ENCODE results near the gene SLC6A19.

SLC6A19 gene

DNA sequence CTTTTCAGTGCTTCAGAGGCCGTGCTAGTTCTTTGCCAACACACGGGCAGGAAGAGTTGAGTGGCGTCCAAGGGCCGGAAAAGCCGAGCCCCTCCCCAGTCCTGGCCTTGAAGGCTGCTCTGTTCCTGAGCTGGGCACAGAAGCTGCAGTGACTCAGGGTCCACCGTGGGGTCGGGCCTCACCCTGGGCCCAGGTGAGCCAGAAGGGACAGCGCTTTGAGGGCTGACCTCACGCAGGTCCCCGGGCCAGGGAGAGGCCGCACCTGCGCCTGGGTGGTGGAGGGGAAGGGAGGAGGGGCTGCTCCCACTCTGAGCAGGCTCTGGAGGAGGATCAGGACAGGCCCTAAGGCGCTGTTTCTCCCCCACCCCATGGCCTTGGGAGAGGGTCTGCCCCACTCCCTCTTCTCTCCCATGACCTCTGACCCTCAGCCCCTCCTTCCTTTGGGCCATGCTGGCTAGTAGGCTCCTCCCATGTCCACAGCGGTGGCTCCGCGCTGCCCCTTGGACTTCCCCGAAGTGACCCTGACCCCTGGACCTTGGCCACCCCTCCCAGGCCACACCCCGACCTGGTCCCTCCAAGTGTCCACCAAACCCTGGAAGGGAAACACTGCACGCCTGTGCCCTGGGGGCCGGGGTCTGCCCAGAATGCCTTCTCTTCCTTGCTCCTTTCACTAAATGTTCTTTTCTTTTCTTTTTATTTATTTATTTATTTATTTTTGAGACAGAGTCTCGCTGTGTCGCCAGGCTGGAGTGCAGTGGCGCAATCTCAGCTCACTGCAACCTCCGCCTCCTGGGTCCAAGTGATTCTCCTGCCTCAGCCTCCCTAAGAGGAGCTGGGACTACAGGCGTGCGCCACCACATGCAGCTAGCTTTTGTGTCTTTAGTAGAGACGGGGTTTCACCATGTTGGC is 19.7 kb upstream of the SLC6A19 start:
- DNase-seq = no peak

DNA sequence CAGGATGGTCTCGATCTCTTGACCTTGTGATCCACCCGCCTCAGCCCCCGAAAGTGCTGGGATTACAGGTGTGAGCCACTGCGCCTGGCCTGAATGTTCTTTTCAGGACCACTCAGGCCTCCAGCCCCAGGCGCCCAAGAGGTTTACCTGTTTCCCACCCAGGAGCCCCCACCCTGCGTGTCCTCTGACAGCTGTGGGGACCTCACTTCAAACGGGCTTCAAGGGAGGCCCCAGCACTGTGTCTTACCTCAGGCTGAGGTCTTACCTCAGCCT is 19.1 kb upstream of the SLC6A19 start:
- no peak for DNase-seq

DNA sequence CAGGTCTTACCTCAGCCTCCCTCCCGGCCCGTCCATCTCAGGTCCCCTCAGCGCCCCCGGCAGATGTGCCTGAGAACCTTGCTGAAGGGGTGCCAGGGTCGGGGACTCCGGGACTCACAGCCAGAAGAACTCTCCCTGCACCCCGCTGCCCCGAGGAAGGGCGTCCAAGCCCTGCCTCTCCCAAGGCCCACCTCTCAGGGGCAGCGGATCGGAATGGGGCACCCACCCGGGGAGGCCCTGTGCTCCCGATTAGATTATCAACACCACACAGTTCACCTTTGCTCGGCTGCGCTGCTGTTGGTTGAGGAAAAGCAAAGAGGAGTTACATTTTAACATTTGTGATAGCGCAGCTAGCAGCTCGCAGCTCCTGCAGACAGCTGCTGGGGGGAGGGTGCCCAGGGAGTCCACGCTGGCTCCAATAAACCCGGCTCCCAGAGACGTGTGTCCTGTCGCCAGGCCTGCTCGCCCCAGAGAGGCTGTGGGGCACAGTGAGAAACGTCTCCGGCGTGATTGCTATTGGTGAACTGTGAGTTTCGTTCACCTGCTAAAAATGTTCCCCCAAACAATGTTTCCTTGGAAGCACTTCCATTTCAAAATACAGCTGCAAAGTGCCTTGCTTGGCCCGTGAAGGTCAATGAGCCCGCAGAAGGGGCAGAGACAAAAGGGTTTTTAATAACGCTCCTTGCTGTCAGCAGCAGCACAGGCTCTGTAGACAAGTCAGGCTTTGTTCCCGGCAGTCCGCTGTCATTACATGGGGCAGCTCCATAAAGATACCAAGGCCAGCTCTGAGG is 18.6 kb upstream of the SLC6A19 start:
- no peak for DNase-seq

DNA sequence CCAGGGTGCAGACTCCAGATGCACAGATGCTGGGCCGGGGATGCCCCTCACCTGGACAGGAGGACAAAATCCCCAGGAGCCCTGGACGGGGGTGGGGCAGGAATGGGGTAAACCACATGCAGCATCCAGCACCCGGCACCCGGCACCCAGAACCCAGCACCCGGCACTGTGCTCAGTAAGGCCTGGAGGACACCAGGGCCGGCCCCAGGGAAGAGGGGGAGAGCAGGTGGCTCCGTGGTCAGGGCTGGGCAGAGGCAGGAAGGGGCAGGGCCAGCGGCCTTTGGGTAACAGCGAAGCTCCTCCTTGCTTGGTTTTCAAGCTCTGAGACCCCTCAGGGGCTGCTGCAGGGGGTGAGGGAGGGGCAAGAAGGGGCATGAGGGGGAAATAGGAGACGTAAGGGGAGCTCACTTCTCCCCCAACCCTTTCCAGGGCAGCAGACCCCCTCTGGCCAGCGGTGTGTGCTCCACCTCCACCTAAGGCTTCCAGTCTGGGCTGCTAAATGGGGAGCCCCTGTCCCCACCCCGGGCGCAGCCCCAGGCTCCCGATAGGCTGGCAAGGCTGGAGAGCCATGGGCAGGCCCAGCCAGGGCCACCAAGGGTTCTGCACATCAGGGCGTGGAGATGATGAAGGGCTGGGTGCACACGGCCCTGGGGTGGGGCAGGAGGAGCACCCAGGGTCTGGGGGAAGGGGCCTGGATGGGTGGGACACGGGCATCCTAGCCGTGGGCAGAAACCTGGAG is 17.8 kb upstream of the SLC6A19 start:
- DNase-seq = no peak

DNA sequence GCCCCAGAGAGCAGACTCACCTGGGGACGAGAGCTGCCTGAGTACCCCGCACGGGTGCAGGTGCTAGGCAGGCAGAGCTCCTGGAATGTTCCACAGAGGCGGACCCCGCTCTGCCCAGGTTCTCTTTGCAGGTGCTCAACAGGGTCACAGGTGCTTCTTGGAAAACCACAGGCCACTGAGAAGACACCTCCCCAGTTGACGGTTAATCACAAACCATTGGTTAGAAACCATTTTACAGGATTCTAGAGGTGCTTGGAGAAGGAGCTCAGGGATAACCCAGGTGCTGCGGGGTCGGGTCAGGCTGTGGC is 17.3 kb upstream of the SLC6A19 start:
- DNase-seq = no peak

DNA sequence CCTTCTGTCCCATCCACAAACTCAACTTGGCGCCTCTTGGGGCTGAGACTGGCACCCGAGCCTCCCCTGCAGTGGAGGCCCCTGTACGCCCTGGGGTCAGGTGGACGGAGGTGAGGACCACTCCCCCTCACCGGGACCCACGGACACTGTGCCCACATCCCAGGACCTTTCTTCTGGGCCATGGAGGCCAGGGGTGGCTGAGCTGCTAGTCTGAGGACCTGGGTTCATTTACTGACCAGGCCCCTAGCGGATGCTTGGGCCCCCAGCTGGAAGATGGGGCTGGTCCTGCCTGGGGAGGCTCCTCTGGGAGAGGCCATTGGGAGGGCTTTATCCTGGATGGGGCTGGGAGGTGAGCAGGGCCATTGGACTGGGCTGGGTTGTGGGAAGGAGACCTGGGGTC is 16.9 kb upstream of the SLC6A19 start:
- DNase-seq = no peak

DNA sequence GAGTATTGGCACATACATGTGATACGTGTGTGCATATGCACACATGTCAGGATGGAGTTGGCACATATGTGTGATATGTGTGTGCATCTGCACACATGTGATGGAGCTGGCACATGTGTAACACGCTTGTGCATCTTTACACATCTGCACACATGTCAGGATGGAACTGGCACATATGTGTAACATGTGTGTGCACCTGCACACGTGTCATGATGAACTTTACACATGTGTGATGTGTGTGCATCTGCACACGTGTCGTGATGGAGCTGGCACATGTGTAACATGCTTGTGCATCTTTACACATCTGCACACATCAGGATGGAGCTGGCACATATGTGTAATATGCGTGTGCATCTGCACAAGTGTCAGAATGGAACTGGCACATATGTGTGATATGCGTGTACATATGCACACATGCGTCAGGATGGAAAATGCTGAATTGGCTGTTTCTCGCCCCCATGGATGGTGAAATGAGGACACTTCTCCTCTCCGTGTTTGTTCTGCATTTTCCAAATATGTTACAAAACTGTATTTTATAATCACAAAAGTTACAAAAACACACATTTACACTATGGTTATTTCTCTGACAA is 16.3 kb upstream of the SLC6A19 start:
- DNase-seq = no peak

DNA sequence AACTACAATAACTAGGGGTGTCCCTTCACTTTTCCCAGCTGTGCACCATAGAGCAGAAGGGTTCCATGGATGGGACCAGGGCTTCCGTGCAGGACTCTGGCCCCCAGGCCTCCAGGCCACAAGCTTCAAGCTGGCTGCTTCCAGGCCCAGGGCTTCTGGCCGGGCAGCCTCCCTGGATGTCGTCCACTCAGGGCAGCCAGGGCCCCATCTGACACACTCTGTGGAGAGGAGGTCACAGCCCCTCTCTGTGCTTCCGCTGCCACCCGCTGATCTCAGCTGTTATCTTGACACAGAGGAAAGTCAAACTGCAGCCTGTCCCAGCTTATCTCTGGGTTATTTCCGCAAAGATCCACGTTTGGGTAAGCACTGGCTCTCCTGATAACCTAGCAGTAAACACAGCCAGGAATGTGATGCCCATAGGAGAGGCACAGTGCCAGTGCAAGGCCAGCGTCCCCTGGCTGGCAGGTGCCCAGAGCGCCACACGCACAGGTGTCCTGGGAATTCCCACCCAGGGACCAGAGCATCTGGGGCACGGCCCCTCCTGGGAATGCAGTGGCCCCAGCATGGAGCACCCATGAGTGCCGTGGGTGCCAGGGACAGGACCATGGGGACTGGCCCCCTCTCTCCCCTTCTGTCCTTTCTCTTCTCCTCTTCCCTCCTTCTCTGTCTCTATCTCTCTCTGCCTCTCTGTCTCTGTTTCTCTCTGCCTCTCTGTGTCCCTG is 15.6 kb upstream of the SLC6A19 start:
- DNase-seq = no peak

DNA sequence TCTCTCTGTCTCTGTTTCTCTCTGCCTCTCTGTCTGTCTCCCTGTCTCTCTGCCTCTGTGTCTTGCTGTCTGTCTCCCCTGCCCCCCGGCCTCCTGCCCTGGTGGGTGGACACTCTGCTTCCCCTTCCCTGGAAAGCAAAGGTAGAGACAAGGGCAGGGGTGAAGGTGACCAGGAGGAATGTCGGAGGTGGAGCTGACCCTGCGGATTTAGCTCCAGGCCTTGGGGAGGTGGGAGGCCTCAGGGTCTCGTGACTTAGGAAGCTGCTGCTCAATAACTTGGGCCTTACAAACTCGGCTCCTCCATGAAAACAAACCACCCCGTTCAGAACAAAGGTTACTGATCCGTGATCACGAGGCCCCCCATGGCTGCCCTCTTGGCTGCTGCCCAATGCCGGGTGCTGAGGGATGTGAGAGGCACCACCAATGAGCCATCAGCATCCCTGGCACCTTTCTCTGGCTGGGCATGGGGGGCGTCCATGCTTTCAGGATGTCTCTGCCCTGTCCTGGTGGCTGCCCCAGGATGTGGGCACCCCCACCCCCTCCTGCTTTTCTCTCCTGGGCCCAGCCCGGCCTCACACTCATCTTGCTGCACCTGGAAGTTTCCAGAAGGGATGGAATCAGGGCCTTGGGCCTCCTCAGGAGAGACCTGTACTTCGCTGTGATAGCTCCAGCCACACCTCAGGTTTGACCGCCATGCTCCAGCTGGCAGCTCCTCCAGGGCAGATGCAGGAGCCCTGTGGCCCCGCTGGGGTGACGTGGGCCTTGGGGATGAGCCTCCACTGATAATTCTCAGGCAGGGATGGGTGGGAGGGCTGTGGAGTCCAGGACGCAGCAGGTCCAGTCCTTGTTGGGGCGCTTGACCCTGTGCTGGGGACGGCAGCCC is 14.8 kb upstream of the SLC6A19 start:
- DNase-seq = no peak

DNA sequence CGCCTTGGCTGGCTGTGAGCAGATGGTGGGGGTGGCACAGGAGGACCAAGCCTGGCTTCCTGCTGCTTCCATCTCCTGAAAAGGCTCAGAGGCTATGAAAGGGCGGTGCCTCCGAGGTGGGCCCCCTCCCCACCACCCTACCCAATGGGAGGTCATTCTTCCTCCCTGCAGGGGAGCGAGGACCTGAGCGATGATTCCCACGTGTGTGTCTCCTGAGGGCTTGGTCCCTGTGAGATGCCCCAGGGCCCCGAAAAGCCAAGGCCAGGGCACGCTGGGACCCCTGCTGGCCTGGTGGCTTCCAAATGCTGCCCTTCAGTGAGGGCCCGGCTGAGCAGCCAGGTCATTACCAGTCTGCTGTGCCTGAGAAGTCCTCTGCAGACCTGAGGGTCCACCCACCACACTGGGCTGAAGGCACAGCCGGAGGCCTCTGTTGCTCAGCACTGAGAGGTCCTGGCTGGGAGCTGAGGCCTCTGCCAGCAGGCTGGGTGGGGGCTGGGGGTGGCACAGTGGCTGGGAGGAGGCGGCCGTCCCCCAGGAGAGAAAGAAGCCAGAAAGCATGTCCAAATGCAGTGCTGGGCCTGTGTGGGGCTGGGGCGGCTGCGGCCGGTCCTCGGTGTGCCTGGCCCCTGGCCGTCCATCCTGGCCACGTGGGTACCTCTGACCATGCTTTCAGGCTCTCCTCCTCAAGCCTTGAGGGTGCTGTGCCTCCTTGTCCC is 14.0 kb upstream of the SLC6A19 start:
- DNase-seq = peak; percentile 69

DNA sequence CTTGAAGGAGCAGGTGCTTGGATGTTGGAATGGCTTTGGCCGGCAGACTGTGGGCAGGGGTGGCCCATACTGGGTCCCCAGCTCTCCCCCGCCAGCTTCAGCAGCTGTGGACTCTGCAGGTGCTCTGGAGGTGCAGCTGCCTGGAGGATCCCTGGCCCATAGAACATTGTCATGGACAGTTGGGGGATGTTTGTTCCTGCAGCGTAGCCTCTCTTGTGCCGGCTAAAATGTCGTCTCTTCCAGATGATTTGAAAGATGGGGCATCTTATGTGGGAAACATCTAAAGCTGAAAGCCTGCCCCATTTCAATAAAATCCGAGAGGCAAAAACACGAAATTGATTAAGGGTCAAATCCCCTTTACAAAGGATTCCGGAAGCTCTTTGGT is 13.5 kb upstream of the SLC6A19 start:
- DNase-seq = no peak

DNA sequence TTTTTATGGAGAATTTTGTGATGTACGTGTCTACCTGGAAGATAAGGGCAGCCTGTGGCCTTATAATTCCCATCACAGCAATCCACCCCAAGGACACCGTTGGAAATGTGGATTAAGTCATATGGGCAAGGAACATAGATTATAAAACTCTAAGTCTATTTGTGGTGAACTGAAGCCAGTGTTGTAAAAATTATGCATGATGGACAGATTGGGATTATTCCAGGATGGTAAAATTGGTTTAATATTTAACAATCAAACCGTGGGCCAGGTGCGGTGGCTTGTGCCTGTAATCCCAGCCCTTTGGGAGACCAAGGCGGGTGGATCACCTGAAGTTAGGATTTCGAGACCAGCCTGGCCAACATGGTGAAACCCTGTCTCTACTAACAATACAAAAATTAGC is 12.9 kb upstream of the SLC6A19 start:
- no peak for DNase-seq

DNA sequence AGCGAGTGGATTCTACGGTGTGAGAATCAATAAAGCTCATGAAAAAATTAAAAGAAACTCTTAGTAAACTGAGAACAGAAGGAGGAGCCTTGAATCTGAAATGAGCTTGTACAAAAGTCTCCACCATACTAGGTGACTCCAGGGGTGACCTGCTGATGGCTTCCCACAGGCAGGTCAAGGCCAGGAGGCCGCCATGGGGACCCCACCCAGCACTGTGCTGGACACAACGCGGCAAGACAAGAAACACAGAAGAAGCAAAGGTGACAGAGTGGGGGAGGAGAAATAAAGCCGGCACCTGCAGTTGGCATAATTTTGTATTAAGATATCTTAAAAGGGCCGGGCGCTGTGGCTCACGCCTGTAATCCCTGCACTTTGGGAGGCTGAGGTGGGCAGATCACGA is 12.1 kb upstream of the SLC6A19 start:
- no peak for DNase-seq

DNA sequence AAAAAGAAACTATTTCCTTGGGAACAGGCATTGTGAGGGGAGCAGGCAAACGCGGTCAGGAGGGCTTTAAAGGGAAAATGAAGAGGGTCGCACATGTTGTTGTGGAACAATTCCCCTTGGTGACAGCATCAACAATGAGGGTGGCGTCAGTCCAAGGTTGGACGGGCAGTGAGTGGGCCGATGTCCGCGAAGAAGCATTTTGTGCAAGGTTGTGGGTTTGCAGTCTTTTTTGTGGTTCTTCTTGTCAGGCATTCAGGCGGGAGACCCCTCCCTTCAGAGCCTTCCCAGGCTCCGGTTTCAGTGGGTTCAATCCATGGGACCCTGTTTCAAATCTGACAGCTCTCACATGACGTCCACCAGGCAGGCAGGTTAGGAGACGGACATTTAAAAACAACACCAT is 11.1 kb upstream of the SLC6A19 start:
- no peak for DNase-seq

DNA sequence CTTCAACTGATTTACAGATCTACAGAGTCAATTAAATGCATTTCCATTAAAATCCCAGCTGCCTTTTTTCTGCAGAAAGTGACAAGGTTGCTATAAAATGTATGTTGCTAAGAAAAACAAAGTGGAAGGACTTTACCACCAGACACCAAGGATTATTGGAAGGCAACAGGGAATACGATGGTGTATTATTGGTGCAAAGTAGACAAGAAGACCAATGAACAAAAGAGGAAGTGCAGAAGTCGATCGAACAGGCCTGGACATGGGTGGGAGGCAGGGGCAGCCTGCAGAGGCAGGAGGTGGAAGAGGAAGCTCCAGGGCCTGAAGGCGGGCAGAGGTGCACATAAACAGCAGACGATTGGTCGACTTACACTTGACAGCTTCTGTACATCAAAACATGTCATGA is 10.6 kb upstream of the SLC6A19 start:
- no peak for DNase-seq

DNA sequence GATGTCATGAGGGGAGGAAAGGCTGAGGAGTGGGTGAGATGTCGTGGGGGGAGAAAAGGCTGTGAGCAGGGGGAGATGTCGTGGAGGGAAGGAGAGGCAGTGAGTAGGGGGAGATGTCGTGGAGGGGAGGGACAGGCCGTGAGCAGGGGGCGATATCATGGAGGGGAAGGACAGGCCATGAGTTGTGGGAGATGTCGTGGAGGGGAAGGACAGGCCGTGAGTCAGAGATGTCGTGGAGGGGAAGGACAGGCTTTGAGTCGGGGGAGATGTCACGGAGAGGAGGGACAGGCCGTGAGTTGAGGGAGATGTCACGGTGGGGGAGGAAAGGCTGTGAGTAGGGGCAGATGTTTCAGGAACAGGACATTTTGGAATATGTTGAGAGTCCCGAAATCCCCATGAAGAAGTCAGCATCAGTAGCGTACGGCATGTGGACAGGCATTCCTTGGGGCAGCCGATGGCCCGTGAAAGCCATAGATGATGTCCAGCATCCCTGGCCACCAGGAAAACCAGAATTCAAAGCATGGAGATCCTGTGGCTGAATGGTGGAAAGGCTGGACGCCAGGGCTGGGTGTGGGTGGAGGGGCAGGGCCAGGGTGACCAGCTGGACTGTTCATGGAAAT is 8.3 kb upstream of the SLC6A19 start:
- no peak for DNase-seq

DNA sequence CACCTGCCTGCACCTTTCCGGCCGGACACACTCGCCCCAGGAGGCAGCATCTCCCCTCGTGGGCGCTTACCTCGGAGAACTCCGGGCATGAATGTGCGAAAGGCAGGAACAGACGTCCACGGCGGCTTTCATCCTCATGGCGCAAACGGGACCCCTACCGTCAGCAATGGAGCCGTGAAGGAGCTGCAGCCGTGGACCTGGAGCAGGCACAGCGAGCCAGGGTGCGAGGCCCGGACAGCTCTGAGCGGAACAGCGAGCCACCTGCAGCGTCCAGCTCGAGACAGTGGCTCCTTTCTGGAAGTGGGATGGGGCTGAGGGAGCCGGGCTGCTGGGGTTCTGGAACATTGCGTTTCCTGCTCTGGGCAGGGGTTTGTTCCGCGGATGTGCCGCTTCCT is 7.8 kb upstream of the SLC6A19 start:
- peak; percentile 16 for DNase-seq

DNA sequence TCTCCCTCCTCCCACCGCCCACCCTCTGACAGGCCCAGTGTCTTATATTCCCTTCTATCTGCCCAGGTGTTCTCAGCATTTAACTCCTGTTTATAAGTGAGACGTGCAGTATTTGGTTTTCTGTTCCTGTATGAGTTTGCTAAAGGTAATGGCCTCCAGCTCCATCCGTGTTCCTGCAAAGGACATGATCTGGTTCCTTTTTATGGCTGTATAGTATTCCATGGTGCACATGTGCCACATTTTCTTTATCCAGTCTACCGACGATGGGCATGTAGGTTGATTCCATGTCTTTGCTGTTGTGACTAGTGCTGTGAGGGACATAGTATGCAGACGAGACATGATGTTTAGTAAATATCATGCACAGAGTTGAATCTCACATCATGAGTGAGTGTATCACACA is 7.0 kb upstream of the SLC6A19 start:
- no peak for DNase-seq

DNA sequence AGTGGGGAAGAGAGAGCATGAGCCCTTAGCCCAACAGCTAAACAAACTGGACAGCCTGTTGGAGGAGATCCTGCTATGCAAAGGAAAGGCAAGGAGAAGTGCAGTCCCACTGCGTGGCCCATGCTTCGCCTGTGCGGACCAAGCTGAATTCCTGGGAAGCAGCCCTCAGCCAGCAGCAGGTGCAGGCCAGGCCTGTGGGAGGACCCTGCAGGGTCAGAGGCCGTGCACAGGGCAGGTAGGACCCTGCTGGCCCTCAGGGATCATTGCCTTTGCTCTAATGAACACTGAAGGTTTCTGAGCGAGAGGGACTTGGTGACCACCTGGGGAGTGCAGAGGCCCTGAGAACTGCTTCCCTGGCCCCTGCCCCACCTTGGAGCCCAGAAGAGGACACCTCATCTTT is 6.0 kb upstream of the SLC6A19 start:
- DNase-seq = no peak

DNA sequence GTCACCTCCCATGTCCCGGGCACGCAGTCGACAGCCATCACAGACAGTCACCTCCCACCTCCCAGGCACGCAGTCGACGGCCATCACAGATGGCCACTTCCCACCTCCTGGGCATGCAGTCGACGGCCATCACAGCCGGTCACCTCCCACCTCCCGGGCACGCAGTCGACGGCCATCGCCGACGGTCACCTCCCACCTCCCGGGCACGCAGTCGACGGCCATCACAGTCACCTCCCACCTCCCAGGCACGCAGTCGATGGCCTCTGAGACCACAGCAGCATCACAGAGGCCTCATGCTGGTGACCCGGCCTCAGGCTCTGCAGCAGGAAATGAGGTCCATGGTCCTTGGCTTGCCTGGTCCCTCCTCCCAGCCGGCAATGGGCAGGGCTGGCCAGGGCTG is 5.5 kb upstream of the SLC6A19 start:
- DNase-seq = no peak

DNA sequence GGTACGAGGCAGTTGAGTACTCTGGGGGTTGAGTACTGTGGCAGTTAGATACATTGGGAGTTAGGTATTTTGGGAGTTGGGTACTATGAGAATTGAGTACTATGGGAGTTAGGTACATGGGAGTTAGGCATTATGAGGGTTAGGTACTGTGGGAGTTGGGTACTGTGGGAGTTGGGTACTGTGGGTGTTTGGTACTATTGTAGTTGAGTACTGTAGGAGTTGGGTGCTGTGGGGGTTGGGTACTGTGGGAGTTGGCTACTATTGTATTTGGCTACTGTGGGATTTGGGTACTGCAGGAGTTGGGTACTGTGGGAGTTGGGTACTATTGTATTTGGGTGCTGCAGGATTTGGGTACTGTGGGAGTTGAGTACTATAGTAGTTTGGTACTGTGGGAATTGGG is 4.8 kb upstream of the SLC6A19 start:
- DNase-seq = no peak
